Stimulated activated CD4-positive, alpha-beta T cell treated with anti-CD3 and anti-CD28 coated beads, TNF-alpha, amount 100 ng/mL, for 24 hours (primary cell): Measurements from ENCODE around the gene FAM83D.
"Not testable (repeated sequence)": the region's sequence is repeated elsewhere in the genome, so short reads cannot be mapped to it uniquely, and the experiment has no call there.

ENCODE experiments used
- DNase-seq, 3 experiments: peaks; one replicate each; pipeline ENCODE4 v3.0.0-alpha.2; 2020; ENCODE audit warnings: low read depth in 3 of 3

FAM83D gene

DNA sequence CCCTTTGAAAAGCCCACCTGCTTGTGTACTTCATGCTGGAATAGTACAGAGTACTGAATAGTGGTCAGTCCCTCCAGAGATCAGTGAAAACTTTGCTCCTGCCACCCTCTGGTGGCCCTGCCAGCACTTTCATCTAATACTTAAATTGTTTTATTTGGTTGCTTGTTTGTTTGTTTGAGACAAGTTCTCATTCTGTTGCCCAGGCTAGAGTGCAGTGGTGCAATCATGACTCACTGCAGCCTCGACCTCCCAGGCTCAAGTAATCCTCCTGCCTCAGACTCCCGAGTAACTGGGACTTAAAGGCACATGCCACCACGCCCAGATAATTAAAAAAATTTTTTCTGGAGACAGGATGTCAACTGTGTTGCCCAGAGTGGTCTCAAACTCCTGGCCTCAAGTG, 9.1 kb downstream of the FAM83D start:
- no peak for DNase-seq

DNA sequence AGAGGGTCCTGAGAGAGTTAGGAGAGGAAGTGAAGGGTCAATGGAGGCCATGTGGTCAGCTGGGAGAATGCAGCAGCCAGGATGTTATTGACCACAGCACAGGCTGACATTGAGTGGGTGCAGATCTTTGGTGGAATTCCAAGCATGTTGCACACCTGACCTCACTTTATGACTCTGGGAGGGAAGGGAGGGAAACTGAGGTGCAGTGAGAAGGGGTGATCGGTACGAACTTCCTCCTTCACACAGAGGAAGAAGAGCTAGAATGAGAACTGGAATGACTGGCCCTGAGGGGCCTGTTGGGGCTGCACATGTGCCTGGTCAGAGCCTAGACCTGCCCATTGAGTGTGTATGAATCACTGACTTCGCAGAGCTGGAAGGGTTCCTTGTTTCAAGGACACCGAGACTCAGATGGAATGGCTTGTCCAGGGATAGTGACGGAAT, 9.8 kb downstream of the FAM83D start:
- no peak for DNase-seq

DNA sequence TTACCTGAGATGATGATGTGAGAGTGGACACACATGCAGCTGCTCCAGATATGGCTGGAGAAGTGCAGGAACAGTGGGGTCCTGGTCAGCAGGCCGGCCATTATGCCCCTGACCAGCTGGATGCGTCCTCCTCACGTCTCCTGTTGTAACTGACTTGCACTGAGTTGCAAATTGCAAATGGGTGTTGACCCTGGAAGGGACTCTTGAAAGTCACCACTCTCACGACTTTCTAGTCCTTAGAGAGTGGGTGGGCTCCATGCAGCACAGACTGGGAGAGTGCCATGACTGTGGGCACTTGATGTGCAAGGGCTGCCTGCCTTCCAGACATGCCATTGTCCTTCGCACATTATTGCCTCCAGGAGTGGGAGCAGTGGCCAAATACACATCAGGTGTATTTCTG, 10.8 kb downstream of the FAM83D start:
- no peak for DNase-seq

DNA sequence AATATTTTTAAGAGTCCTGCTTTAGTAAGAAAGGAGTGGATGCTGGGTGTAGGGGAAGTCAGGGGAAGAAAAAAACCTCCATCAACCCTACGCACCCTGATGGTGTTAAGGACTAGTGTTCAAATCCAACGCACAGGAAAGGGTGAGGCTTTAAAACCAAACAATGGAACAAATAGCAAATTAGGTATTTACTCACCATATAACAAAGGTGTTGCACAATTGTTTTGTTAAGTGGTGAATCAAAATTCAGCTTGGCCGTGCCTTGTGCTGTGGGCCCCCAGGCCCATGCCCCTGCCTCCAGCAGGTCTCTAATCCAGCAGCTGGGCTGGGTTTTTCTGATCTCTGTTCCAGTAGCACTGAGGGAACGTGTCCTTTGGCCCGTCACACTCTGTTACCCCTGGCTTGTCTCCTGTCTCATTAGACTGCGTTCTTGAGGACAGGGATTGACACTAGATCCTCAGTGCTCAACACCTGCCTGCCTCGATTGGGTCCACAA, 11.8 kb downstream of the FAM83D start:
- no peak for DNase-seq

DNA sequence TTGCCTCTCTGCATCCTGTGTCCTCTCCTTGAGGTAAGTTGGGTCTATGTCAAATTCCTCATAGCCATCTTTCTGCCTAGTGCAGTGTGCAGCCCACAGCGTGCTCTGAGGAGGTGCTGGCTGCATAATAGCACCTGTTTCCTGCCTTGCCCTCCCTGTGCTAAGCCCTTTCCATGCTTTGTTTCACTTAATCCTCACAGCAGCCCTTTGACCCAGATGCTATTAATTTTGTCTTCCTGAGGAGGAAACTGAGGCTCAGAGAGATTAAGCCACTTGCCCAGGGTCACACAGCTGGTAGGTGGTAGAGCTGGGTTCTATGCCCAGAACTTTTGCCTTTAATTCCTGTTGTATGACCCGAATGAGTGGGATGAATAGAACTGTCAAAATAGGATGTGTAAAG, 13.5 kb downstream of the FAM83D start:
- no peak for DNase-seq

DNA sequence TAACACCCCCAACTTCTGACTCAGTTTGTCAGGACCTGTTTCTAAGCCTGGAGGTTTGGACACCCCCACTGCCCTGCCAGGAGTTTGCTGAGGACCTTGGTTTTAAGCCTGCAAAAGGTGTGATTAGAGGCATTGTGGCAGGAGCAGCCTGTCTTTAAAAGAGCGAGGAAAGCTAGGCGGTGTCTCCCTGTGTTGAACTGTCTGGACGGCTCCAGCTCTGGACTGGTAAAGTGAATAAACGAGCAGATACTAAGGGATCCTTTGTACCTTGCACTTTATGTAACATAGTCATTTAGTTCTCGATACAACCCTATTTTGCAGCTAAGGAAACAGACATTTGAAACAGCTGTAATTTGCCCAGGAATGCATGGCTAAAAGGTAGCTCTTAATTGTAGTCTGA, 14.4 kb downstream of the FAM83D start:
- DNase-seq: no peak

DNA sequence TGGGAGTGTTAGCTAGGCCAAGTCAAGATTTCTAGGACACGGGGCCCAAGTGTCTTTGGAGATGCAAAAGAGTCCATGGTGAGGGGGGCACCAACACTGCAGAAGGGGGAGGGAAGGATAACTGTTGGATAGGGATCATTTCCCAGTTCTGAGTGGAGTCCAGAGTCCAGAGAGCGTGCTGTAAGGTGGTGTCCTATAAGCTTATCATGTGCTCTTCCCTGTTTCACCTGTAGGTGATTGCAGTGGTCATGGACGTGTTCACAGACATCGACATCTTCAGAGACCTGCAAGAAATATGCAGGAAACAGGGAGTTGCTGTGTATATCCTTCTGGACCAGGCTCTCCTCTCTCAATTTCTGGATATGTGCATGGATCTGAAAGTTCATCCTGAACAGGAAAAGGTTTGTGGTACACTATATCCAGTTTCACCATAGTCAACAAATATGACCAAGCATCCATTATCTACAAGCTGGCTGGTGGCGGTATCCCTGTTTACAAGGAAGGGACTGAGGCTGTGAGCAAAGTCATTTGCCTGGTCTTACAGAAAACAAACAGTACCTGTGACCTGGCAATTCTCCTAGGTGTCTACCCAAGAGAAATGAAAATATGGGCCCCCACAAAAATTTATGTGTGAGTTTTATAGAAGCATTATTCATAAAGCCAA, 15.6 kb downstream of the FAM83D start:
- DNase-seq: no peak

DNA sequence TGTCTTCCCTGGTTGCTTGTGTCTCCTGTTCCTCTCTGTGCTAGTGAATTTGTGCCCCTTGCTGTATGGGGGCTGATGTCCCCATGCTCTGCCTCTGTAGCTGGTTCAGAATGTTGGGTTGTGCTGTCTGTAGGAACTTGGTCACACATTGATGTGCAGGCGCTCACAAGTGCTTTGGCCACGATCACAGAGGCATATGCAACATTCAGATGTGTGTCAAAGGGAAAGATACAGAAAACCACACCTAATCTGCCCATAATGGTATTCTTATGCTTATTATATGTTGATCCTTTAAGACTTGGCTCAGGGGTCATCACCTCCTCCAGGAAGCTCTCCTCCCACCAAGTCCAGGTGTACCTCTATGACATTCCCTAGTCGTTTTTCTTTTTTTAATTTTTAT, 18.8 kb downstream of the FAM83D start:
- no peak for DNase-seq

DNA sequence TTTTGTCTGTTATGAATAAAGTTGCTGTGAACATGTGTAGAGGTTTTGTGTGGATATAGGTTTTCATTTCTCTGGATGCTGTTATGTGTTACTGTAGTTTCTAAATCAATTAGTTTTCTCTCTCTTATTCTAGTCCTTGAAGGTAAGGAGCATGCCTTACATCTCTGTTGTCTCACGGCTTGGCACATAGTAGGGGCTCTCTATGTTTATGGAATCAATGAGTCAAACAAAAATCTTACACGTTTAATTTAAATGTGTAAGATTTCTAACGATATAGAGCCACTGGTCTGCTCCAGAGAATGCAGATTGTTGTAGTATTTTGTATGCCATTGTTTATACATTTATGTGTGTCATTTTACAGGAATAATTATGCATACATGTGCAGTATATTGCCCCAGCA, 20.6 kb downstream of the FAM83D start:
- no peak for DNase-seq

DNA sequence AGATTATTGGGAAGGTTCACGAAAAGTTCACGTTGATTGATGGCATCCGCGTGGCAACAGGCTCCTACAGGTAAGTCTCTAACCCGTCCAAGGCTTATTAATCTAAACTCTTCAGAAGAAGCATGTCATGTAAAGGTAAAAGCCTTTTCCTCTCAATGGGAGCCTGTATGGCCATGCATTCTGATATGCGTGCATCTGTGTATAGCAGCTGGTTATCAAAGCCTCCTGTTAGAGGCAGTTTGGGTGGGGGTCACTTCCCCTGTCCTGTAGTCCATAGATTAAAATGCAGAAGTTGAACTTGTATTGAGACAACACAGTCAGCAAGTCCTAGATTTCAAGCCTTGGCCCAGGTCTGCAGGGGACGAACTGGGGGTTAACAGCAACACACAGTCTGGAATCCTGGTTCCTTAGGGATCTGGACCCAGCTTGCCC, 21.7 kb downstream of the FAM83D start:
- no peak for DNase-seq

DNA sequence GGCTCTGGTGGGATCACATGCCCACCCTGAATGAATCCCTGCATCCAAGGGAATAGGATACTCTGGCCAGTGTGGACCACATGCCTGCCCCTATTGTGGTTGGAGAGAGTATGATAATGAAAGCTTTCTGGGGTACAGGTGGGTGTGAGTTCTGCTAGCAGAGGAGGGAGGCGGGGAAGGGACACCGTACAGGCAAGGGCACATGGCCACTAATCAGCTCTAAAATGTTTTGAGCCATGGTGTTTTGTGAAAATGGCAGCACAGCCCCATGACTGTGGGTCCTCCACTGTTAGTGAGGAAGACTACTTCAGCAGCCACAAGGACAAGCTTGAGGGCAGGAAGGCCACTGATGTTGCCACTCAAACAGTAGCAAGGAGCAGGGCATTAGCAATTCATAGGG, 24.0 kb downstream of the FAM83D start:
- DNase-seq: no peak

DNA sequence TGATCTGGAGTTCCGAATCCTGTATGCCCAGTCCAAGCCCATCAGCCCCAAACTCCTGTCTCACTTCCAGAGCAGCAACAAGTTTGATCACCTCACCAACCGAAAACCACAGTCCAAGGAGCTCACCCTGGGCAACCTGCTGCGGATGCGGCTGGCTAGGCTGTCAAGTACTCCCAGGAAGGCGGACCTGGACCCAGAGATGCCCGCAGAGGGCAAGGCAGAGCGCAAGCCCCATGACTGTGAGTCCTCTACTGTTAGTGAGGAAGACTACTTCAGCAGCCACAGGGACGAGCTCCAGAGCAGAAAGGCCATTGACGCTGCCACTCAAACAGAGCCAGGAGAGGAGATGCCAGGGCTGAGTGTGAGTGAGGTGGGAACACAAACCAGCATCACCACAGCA, 25.4 kb downstream of the FAM83D start:
- no peak for DNase-seq

DNA sequence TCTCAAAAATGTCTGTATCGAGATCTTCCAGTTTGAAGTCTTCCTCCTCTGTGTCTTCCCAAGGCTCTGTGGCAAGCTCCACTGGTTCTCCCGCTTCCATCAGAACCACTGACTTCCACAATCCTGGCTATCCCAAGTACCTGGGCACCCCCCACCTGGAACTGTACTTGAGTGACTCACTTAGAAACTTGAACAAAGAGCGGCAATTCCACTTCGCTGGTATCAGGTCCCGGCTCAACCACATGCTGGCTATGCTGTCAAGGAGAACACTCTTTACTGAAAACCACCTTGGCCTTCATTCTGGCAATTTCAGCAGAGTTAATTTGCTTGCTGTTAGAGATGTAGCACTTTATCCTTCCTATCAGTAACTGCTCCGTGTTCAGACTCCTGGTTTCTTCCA, 25.9 kb downstream of the FAM83D start:
- no peak for DNase-seq

DNA sequence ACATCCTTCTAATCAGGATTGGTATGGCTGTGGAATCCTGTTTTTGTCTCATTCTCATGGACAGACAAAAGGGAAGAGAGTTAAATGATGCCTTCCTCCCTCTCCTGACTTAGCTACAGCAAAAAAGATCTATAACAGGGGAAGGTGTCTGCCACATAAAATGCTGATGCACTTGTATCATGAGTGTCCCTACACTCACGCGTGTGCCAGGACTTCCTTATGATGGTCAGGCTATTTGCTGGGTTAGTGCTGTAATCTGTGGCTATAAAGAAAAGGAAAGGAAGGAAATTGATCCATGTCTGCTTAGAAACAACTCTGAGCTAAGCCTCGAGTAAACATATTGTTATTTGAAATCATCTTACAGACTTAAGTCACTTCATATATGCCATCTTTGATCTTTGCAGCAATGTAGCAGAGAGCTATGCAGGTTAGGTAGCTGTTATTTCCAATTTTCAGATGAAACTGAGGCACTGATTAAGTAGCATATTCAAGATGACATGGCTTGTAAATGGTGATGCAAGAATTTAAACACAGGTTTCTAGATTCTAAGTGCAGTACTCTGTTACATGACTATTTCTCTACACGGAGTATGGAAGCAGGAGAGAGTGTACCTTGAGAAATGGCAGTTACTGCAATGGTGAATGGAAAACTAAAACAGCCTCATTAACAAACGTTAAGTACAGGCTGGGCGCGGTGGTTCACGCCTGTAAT, 27.6 kb downstream of the FAM83D start:
- no peak for DNase-seq

DNA sequence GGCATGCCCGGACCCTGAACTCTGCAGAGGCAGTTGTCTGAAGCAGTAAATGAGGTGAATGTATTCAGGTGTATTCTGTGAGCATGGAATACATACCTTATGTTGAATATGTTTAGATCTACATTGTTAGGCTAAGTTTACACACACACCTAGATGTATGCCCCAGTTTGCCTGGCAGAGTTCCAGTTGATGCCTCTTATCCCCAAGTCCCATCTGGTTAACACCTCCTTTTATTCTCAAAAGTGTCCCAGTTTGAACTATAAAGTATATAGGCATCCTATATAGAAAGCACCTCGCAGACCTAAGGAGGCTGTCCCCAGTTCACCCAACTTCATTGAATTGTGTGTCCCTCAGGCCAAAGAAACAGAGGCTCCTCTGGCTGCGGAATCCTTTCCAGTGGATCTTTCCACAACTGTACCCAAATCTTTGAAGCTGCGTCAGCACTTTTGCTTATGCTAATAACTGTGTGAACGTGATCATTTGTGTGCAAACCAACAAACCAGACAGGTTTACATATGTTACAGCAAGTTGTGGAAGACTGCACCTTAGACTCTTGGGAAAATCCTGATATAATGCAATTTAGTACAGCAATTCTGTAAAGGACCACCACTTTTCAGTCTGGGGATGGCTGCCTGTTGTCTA, 31.1 kb downstream of the FAM83D start:
- no peak for DNase-seq

DNA sequence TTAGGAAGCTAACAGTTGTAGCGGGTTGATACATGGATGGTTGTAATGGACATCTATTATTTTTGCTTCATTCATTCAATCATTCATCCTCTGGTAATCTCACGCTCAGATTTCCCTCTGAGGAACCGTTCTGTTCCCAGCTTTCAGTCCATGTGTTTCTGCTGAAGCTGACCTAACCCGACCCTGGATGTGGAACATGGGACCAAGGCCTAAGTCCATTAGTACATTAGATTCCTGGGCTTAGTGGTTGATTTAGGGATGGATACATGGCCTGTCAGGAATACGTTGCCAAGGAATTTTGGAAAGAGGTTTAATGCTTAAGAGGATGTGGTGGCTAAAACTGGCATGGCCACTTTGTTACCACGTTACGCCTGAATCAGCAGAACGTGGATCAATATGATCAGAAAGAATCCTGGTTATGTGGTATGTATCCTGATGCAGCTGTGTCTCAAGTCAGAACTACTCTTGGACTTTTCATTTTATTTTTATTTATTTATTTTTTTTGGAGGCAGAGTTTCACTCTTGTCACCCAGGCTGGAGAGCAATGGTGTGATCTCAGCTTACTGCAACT, 31.8 kb downstream of the FAM83D start:
- DNase-seq: no peak

DNA sequence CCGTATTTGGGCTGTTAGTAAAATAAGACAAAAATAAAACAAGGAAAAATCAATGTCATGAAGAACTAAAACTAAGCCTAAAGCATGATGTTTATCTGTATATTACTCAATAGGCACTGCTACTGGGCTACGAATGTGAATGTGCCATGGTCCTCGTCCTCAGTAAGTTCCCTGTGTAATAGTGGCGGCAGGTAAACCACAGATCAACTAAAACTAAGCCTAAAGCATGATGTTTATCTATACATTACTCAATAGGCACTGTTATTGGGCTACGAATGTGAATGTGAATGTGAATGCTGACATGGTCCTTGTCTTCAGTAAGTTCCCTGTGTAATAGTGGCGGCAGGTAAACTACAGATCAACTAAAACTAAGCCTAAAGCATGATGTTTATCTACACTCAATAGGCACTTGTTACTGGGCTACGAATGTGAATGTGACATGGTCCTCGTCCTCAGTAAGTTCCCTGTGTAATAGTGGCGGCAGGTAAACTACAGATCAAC, 34.0 kb downstream of the FAM83D start:
- not testable (repeated sequence) for DNase-seq

DNA sequence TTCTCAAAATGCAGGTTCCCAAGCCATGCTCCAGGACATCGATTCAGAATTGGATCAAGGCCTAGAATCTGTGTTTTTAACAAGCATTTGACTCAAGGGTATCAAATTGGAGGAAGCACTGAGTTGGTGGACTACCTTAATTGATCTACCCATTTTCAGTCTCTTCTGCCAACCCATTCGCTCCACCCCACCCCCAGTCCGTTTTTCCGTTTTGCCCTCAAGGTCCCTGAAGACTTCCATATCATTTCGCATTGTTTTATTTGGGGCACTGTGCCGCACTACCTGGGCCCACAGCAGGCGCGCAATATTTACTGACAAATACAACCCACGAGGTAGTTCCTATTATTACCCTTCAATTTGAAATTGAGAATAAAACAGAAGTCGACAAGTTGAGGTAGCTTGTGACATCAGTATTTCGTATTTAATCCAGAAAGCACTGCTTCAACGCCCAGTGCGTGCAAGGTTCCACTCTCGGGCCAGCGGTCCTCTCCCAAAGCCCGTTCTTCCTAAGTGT, 35.4 kb downstream of the FAM83D start:
- DNase-seq: peak in 2 of 3 experiments; percentile 13 to 32

DNA sequence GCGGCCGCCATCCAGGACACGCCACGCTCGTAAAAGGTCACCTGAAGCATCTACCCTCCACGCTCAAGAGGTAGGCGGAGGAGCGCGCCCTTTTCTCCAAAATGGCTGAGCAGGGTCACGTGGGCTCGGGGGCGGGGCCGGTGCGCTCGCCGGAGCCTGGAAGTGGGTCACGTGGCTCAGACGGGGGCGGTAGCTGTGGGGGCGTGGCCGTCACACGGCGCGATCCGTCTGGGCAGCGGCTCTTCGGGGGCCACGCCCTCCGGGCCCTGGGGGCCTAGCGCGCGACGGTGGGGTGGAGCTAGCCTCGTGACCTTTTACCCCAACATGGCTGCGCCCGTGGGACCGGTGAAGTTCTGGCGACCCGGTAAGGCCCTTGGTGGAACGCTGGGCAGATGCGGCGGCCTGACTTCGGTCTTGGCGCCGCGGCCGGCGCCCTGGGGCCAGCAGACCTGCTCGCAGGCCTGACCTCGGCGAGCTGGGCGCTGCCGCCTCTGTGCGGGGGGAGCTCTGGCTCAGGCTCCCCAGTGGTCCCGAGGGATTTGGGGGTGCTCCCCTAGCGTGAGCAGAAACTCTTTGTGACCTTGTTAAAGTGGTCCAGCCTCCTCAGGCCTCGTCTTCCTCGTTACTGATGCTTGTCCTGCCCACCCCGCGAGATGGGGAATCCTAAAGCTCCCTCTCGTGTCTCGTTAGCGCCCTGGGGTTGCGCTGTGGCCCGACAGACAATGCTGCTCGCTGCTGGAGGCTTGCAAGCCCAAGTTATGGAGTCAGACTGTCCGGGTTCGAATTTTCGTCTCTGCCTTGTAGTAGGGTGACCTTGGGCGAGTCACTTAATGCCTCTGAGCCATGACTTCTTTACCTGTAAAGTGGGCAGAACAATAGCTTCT, 36.1 kb downstream of the FAM83D start, which contains the start of gene DHX35:
DHX35 (plus strand) TSS at position 301 of the 884 bp plus-strand sequence; CDS start at position 325, 24 bp downstream.
- peak; percentile 97 to 99 (median 97) for DNase-seq

DNA sequence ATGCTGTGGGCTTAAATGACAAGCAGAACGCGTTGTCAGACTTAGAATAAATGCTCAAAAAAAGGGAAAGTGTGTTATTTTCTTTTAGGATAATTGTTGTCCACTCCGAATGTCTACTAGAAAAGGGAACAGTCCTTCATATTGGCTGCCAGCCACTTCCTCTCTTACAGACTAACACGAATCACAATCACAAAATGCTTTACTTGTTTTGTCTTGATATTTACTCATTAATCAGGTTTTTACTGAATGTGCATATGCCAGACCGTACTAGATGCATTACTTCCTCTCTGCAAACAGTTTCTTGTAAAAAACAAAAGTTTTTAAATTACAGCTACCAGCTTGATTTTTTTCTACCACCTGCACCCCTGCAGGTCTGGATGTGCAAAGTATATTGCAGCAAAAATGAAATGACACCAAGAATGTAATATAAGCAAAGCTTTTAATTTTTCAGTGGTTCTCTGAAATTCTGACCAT, 36.7 kb downstream of the FAM83D start:
- no peak for DNase-seq

DNA sequence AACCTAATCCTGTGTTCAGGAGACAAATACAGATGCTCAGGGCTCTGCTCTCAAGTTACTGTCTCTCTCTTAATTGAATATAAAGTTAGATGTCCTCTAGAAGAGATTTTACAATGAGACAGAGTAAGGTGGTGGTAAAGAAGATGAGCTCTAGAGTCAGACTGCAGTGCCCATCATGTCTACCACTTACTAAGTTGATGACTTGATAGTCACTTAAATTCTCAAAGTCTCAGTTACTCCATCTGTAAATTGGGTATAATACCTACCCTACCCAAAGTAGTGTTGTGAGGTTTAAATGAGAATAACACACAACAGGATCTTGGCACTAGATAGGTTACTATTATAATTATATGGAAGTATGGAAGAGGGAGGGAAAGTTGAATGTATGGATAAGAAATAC, 37.5 kb downstream of the FAM83D start:
- DNase-seq: no peak
